HG03103 (cell line): ENCODE results near the gene VAV3.

Experiments used
- ATAC-seq: cut with Tn5 transposase; IDR thresholded peaks from one replicate; pipeline ENCODE4 v1.9.1; 2021; ENCODE audit warnings: low read depth; ENCODE audit not compliant: unreplicated experiment

VAV3 gene

DNA sequence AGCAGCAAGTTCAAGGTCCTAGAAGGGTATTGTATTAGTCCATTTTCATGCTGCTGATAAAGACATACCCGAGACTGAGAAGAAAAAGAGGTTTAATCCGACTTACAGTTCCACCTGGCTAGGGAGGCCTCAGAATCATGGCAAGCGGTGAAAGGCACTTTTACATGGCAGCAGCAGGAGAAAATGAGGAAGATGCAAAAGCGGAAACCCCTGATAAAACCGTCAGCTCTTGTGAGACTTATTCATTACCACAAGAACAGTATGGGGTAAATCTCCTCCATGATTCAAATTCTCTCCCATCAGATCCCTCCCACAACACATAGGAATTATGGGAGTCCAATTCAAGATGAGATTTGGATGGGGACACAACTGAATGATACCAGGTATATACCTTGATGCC lies 414.6 kb downstream of the VAV3 start:
- ATAC-seq = no peak

DNA sequence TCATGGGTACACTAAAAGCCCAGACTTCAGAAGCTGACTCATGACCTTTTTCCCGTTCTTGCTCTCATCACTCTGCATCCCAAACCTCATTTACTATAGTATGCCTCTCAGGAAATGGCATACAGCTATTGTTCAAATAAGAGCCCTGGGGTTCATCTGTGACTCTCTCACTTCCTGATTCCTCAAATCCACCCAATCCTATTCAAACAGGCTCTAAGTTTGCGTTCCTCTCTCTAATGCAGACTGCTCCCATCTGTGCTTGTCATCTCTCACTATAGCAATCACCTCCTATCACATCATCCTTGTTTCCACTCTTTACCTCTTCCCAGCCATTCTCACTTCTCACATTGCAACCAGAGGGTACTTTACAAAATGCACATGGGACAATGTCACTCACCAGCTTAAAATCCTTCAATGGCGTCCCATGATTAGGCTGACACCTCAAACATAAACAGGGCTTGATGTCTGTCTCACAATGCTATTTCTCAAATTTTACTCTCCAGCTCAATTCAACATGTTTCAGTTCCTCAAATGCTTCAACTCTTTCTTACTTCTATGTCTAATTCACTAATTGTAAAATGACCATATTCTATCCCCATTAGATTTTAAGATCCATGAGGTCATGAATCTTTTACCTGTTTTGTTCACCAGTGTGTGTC lies 415.7 kb downstream of the VAV3 start:
- ATAC-seq = peak; percentile 66

DNA sequence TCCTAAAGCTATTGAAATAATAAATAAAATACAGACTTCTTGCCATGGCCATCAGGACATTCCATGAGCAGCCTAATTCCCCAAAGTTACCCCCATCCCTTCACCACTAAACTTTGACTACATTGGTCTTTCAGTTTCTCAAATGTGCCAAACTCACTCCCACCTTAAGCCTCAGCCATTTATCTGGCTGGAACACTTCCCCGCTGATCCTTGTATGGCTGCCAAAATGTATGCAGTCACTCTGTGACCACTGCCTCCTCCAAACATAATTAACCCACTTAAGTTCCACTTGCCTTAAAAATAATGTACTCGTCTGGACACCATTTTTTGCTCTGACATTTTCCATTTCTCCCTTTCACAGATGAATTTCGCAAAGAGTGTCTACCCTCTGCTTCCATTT lies 416.7 kb downstream of the VAV3 start:
- no peak for ATAC-seq

DNA sequence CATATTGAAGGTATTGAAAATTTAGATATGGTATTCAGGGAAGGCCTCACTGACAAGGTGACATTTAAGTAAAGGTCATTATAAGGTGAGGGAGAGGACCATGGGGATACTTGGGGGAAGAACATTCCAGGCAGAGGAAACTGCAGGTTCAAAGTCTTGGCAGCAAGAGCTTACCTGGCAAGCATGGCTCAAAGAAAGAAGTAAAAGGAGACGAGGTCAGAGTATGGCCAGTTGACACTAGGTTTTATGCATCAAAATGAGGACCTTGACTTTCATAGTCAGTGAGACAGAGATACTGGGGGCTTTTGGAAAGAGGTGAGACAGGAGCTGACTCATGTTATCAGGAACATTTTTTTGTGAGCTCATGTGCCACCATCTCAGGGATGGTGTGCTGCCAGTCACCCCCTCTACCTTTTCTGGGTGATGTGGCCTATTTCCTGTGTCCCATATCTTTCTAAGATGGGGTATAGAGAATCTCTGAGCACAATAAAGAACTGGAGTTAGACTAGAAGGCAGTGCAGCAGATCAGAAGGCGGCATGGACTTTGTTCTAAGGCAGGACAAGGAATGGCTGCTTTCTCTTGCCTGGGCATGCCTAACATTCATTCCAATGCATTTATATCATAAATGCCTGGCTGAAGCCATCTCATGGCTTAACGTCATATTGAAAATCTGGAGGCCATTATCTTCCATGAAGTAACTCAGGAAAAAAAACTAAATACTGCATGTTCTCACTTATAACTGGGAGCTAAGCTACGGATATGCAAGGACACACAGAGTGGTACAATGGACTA lies 417.4 kb downstream of the VAV3 start:
- ATAC-seq = no peak

DNA sequence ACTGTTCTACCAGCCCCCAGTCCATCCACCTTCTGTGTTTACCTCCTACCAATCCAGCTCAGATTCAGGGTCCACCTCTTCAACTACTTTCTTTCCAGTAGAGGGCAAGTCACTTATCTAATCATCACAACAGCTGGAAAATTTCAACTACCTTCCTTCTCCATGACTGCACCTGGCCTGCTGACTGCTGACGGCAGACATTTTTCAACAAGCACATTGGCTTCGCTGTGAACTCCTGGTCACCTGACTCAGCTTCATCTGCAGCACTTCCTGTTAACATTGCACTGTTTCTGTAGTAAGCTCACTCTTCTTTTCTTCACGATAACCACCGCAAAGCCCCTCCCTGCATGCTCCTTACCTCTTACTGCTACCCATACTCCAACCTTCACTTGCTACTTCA lies 418.4 kb downstream of the VAV3 start:
- ATAC-seq = no peak

DNA sequence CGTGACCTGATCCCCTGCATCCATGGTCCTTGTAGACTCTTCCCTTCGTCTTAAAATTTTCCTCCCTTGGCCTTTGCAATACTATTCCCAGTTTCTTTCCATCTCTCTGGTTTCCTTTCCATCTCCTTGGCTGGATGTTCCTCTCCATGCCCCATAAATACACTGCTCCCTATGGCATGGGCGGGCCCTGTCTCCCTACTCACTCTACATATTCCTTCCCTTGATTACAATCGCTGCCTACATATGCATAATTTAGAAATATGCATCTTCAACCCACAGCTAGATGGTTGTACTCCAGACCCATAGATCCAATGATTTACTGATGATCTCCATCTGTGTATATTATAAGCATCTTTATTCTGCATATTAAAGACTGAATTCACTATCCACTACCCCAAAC lies 419.1 kb downstream of the VAV3 start:
- ATAC-seq = no peak

DNA sequence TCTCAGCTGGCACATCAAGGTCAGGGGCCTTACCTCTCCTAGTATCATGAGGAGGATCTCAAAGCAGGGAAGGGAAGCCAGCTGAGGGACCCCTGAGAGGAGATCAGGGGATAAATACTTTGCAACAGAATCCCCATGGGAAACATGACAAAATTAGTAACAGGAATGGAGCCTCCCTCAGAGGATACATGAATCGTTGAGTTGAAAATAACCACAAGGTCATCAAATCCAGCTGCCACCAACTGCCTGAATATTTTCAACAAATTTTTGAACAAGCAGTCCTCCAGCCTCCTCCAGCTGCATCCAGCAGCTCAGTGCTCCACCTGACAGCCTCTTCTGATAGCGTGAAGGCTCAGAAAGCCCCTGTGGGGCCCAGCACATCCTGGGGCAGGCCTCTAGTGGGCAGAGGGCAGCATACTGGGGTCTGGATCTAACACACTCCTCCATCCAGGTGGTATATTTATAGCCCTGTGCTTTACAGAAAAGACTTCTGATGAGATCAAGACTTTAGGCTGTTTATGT lies 419.9 kb downstream of the VAV3 start:
- ATAC-seq = no peak

DNA sequence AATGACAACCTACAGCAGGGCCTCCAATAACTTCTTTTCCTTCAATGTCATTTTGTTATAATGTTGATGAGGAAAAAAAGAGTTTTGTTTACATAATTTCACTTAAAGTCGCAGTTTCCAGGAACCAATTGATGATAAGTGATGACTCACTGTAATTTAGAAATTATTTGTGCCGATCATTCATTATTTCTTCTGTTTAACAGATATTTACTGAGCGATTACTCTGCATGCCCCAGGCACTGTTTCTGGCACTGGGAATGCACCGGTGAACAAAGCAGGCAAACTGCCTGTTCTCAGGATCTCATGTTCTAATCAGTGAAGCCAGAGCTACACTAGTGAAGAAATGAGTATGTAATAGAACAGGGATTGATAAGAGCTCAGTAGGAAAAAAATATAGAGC lies 420.7 kb downstream of the VAV3 start:
- ATAC-seq = no peak

DNA sequence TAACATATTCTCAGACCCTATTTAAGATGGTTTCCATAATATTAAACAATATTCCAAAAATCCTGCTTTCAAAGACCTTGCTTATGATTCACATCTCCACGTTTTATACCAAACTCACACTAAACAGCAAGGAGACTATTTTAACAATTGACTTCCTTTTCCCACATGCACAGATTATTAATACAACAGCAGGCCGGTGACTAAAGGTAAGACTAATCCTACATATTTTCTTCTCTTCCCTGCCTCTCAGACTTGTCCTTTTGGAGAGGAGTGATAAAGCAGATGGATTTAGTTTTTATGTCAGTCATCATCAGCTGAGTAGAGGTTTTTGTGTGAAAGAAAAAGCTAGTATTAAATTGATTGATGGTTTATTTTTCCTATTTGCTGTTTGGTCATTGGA lies 423.6 kb downstream of the VAV3 start:
- no peak for ATAC-seq

DNA sequence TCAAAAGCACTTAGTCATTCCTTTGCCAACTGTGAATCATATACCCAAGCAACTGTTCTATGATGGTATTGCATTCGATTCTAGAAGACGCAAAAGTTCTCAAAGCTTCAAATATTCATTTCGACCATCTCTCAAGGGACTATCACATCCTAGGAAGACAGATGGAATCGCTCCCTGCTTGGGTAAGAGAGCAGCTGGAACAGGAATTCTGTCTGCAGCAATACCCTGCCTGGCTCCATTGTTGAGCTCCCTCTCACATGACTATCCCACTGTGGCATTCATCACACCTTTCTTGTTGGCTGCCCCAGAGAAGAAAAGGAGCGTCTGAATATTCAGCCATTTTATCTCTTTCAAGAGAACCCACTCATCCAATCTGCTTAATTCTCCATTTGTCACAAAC lies 426.5 kb downstream of the VAV3 start:
- no peak for ATAC-seq

DNA sequence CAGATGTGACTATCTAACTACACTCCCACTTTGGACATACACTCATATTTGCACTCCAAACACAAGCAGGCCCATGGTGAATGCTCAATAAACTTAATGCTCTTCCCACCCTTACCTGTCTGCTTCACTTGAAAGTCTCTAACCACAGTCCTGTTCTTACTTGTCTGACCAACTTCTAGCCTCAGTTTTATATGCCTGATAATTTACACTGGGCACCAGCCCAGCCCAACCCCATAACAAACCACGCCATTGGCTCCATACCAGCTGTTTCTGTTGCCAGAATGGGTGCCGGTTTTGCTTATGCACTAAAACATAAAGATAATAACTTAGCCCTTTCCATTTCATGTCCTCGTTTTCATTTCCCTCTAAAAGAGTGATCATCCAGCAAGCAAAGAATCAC lies 428.7 kb downstream of the VAV3 start:
- ATAC-seq = no peak

DNA sequence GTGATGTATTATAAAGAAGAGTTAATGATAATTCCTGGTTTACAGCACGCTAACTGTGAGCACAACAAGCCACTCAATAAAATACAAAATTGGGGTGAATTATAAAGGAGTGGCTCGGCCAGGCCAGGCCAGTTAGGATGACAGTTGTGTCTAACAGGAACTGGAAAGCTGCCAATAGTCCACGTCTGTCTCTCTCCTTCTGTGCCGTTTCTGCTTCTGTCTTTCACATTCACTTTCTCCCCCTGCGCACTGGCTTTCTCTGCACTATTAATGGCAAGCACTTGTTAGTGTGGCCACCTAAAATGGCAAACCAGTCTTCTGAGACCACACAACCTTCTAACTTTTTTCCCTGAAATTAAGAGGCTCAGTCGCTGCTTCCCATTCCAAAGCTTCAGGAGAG lies 429.9 kb downstream of the VAV3 start:
- peak; percentile 53 for ATAC-seq

DNA sequence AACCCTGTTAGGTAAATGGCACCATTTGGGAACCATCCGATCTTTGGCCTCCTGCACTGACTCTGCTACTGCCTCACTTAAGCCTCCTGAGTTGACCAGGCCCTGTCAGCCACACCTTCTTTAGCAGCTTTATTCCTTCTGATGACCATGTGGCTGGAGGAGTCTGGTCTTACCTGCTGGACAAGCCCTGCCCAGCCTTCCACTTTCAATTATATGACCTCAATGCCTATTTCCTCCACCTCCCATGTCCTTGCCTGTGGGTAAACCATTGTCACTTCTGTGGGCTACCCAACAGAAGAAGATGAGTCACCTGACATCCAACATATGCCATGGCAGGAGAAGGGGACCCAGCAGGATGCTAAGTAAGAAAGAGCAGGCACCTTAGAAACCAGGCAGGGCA lies 430.3 kb downstream of the VAV3 start:
- ATAC-seq = no peak

DNA sequence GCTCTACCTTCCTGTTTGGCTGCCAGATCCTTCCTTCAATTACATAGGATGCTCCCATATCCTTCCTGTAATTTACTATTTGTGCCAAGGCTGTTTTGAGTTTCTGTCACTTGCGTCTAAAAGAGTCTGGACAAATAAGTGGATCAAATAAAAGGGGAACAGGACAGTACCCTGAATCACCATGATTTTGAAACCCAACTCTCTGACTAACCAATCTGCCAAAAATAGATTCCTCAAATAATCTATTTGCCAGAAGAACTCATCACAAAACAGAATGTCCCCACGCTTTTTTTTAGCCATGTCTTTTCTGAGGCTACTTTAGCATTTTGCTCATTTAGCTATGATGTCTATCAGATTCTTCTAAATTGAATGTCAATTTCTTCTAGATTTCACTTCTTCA lies 431.5 kb downstream of the VAV3 start:
- no peak for ATAC-seq

DNA sequence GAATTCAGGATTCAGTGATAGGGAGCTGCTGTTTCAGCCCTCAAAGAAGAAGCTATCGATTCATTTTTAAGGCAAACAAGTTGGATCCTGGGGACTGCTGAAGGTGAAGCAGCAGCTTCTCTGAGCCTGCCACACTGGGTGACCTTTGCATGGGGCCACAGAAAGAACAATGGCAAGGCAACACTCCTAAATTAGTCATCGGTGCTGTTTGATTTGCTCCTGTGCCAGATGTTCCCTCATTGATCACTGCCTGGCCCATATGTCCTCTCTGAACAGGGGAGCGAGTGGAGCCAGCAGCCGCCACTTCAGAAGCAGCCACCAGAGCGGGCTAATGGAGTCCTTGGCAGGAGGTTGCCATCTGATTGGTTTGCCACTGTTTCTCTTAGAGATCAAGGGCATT lies 432.7 kb downstream of the VAV3 start:
- ATAC-seq = no peak

DNA sequence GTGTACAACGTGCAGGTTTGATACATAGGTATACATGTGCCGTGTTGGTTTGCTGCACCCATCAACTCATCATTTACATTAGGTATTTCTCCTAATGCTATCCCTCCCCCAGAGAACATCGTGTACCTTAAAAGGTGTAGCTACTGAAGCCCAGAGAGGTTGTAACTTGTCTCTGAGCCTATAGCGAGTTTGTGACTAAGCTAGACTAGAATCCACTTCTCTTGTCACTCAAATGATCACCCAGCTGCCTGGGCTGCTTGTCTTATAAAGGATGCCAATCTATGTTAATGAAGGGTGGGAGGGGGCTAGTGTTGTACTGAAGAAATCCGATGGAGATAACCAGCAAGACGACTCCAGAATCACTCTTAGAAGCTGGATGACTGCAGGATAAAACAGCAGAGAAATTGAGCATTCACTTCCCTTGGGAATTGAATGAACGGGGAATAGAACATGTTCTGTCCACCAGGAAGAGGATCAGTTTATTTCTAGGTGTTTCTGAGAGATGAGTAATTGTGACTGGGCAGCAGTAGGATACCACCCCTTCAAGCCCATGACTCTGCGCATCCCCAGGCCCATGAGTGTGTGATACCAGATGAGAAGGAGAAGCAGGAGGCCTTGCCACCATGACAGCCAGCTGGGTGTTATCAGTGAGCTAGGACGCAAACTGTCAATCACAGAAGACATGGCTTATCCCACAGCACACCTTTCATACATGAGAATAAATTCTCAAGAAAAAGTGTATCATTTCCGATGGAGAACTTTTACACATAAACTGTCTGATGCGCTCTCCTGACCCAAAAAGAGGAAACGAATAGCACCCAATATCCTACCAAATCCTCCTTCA lies 433.7 kb downstream of the VAV3 start:
- ATAC-seq = no peak

DNA sequence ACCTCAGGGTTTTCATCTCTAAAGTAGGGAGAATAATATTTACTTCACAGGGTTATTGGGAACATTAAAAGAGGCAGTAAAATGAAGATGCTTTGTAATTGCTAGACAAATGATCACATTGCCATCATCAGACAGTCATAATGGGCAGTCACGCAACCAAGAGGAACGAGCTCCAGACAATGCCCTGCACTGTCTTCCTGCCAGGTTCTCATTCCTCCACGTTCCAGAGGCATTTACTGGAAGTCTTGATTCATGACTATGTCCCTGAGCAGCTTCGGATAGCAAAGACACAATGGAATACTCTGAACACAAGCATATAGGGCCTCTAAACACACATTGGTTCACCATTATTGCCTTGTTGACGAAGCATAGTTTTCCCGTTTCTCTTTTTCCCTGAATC lies 434.4 kb downstream of the VAV3 start:
- no peak for ATAC-seq

DNA sequence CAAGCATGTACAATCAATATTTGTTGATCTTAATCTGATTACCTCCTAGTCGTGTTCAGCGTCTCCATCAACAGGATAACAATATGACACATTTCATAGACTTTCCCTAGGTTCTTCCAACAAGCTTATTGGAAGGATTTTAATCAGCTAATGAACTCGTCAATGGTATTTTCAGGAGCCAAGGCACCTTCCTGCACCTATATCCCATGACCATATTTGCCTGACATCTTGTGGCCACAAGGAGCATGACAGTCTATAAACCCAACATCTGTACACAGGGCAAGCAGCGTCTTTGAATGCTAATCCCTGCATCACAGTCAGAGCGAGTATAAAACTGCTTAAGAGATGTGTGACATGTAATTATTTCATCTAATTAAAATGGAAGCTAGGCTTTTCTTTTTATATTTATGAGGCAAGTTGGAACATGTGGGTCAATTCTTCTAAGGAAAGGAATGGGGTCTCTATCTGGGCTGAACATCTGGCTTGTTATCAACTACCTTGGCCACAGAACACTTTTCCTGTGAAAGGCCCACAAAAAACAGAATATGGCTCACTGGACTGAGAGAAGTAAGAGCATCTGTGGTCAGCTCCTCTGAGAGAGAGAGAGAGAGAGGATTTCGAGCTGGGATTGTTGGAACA lies 435.4 kb downstream of the VAV3 start:
- ATAC-seq = peak; percentile 94

DNA sequence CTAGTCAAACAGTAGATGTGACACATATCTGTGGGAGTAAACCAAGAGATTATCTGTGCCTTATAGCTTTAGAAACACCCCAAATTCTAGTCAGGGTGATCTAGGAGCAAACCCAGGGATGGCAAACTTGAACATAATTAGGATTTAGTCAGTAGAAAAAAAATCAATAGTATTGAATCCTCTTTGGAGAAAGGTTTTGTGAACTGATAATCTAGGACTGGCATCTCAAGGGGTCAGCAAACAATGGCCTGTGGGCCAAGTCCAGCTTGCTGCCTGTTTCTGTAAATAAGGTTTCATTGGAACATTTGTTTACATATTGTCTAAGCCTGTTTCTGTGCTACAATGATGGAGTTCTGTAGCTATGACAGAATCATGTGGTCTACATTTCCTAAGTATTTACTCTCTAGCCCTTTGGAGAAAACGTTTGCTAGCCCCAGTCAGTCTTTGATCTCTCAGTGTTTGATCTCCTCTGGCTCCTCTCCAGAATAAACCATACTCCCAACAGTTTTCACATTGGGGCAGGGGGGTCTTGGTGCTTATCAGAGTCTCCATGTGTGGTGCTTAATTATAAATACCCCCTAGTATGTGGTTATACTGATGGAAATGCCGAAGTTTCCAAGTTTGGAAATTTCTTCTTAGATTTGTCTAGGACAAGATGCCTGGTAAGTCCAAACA lies 438.3 kb downstream of the VAV3 start:
- no peak for ATAC-seq

DNA sequence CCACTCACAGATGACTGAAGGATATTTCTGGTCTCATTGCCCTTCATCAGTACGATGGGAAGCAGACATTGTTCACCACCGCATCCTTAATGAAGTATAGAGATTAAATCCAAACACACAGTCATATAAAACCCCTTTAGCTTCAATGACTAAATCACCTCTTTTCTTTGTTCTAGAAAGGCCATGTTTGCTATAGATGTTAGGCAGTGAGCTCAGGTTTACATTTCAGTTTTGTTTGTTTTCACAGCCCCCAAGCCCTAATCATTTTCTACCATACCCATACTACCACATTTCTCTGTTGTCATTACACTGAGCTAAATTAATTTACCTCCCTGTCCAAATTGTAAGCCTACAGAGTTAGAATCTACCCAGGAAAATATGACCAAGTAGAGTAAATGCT lies 439.0 kb downstream of the VAV3 start:
- no peak for ATAC-seq
